GM12864 (cell line): ENCODE data around the gene HLA-A.

Experiments used
- DNase-seq: peaks from one replicate; pipeline ENCODE4 v3.0.0-alpha.2; 2011; ENCODE audit warnings: low read depth
- H3K4me3 ChIP-seq: 2 replicates; pipeline ENCODE4 v1.5.1; 2011; ENCODE audit warnings: mild to moderate bottlenecking, low read depth, low read length, control low read depth
- CTCF ChIP-seq: IDR thresholded peaks from 2 replicates; pipeline ENCODE4 v1.5.1; 2011; ENCODE audit warnings: low read depth, mild to moderate bottlenecking, moderate library complexity, low read length, control low read depth, inconsistent platforms; ENCODE audit errors: missing control alignments

The HLA-A gene

GRCh38 chr6:29942275-29943052, at the start of gene HLA-A:
Gene HLA-A (plus strand): TSS chr6:29942532. CDS start chr6:29942554, 22 bp downstream.
- TF ChIP-seq CTCF = no peak
- DNase-seq = peak; percentile 90

GRCh38 chr6:29892696-29893095, 49.6 kb upstream of the HLA-A start:
- H3K4me3 ChIP-seq = no peak overlapping the region
- TF ChIP-seq CTCF = no peak
- no peak for DNase-seq

More at GRCh38 chr6:29942275-29943052, at the start of gene HLA-A:
- H3K4me3 ChIP-seq = peak within 1 kb of the TSS; percentile 88

- TF ChIP-seq CTCF = no peak
- H3K4me3 ChIP-seq = no peak overlapping the region
- no peak for DNase-seq
Measured at GRCh38 chr6:29899281-29899680, 43.1 kb upstream of the HLA-A start.

GRCh38 chr6:29905286-29905685, 37.0 kb upstream of the HLA-A start:
- H3K4me3 ChIP-seq = no peak overlapping the region
- no peak for DNase-seq
- TF ChIP-seq CTCF = no peak

GRCh38 chr6:29907637-29908340, 34.5 kb upstream of the HLA-A start:
- TF ChIP-seq CTCF = no peak
- H3K4me3 ChIP-seq = no peak overlapping the region
- DNase-seq = no peak

GRCh38 chr6:29908341-29908662, 34.0 kb upstream of the HLA-A start:
- H3K4me3 ChIP-seq = no peak overlapping the region
- DNase-seq = no peak
- no peak for TF ChIP-seq CTCF

- no peak overlapping the region for H3K4me3 ChIP-seq
- TF ChIP-seq CTCF = no peak
- DNase-seq = no peak
Measured at GRCh38 chr6:29908710-29909109, 33.6 kb upstream of the HLA-A start.
